Measurements from ENCODE around the gene IL1RAP.
"Not testable (repeated sequence)": the region's sequence is repeated elsewhere in the genome, so short reads cannot be mapped to it uniquely, and the experiment has no call there.

IL1RAP gene

GRCh38 chr3:190506271-190506670 is 7.6 kb upstream of the IL1RAP start:
- in situ Hi-C loops (cut with MboI; ENCODE audit: low sequenced_read_pairs) = no loop called here

- in situ Hi-C loops (cut with MboI; ENCODE audit: low sequenced_read_pairs) = no loop called here
These were observed 1.2 kb upstream of the IL1RAP start for GRCh38 chr3:190512666-190513065.

GRCh38 chr3:190514413-190515153 is 698 bp downstream of the IL1RAP start:
- in situ Hi-C loops (cut with MboI; ENCODE audit: low sequenced_read_pairs) = no loop called here

GRCh38 chr3:190516416-190516815 is 2.5 kb downstream of the IL1RAP start:
- in situ Hi-C loops (cut with MboI; ENCODE audit: low sequenced_read_pairs) = no loop called here

- in situ Hi-C loops (cut with MboI; ENCODE audit: low sequenced_read_pairs) = no loop called here
These were observed 3.8 kb downstream of the IL1RAP start for GRCh38 chr3:190517687-190518086.

GRCh38 chr3:190518531-190518930 is 4.6 kb downstream of the IL1RAP start:
- in situ Hi-C loops (cut with MboI; ENCODE audit: low sequenced_read_pairs) = not testable (repeated sequence)

- in situ Hi-C loops (cut with MboI; ENCODE audit: low sequenced_read_pairs) = no loop called here
These were observed 6.0 kb downstream of the IL1RAP start for GRCh38 chr3:190519886-190520285.

GRCh38 chr3:190521998-190522397 is 8.1 kb downstream of the IL1RAP start:
- in situ Hi-C loops (cut with MboI; ENCODE audit: low sequenced_read_pairs) = no loop called here

- in situ Hi-C loops (cut with MboI; ENCODE audit: low sequenced_read_pairs) = no loop called here
These were observed 8.8 kb downstream of the IL1RAP start for GRCh38 chr3:190522621-190523222.

GRCh38 chr3:190524942-190525341 is 11.1 kb downstream of the IL1RAP start:
- in situ Hi-C loops (cut with MboI; ENCODE audit: low sequenced_read_pairs) = no loop called here

- in situ Hi-C loops (cut with MboI; ENCODE audit: low sequenced_read_pairs) = no loop called here
These were observed 11.7 kb downstream of the IL1RAP start for GRCh38 chr3:190525634-190526033.

- in situ Hi-C loops (cut with MboI; ENCODE audit: low sequenced_read_pairs) = no loop called here
These were observed 13.2 kb downstream of the IL1RAP start for GRCh38 chr3:190526787-190527762.

GRCh38 chr3:190528706-190529105 is 14.8 kb downstream of the IL1RAP start:
- in situ Hi-C loops (cut with MboI; ENCODE audit: low sequenced_read_pairs) = no loop called here

GRCh38 chr3:190531406-190531805 is 17.5 kb downstream of the IL1RAP start:
- in situ Hi-C loops (cut with MboI; ENCODE audit: low sequenced_read_pairs) = no loop called here

- in situ Hi-C loops (cut with MboI; ENCODE audit: low sequenced_read_pairs) = no loop called here
These were observed 18.9 kb downstream of the IL1RAP start for GRCh38 chr3:190532731-190533203.

- in situ Hi-C loops (cut with MboI; ENCODE audit: low sequenced_read_pairs) = no loop called here
These were observed 19.8 kb downstream of the IL1RAP start for GRCh38 chr3:190533511-190534281.

GRCh38 chr3:190534386-190534785 is 20.5 kb downstream of the IL1RAP start:
- in situ Hi-C loops (cut with MboI; ENCODE audit: low sequenced_read_pairs) = no loop called here

GRCh38 chr3:190534986-190535385 is 21.1 kb downstream of the IL1RAP start:
- in situ Hi-C loops (cut with MboI; ENCODE audit: low sequenced_read_pairs) = no loop called here

GRCh38 chr3:190537146-190537545 is 23.3 kb downstream of the IL1RAP start:
- in situ Hi-C loops (cut with MboI; ENCODE audit: low sequenced_read_pairs) = no loop called here

GRCh38 chr3:190538288-190538687 is 24.4 kb downstream of the IL1RAP start:
- in situ Hi-C loops (cut with MboI; ENCODE audit: low sequenced_read_pairs) = no loop called here

- in situ Hi-C loops (cut with MboI; ENCODE audit: low sequenced_read_pairs) = no loop called here
These were observed 25.6 kb downstream of the IL1RAP start for GRCh38 chr3:190539526-190539925.
